Stomach (tissue), 9 donors: ENCODE data around the gene TMEM203. TPM values are rescaled to one million over a fixed set of nuclear protein-coding genes. Genes with fewer than 3 reads are reported as not detected.

ENCODE experiments used
- DNase-seq, 2 donors: peaks; one replicate each; pipeline versions ENCODE4 v3.0.0 to v3.0.0-alpha.2; 2013 to 2019
- H3K27ac ChIP-seq, 5 donors: fragments of 200-600 bp in 4 of 5; sonication (generic) in 4 of 5; one replicate each; pipeline ENCODE4 v1.5.1; 2013 to 2019; ENCODE audit warnings: mild to moderate bottlenecking in 1 of 5, moderate library complexity in 1 of 5
- H3K27me3 ChIP-seq, 3 donors: fragments of 200-600 bp; sonication (generic); one replicate each; pipeline ENCODE4 v1.5.1; 2017 to 2019; ENCODE audit warnings: mixed run types in 1 of 3
- H3K36me3 ChIP-seq, 4 donors: fragments of 200-600 bp; sonication (generic); 1 replicate in 3 of 4; 2 replicates in 1 of 4; pipeline ENCODE4 v1.5.1; 2016 to 2019
- H3K4me1 ChIP-seq, 4 donors: fragments of 200-600 bp; sonication (generic); one replicate each; pipeline ENCODE4 v1.5.1; 2016 to 2019
- H3K4me3 ChIP-seq, 4 donors: fragments of 200-600 bp; sonication (generic) in 3 of 4; one replicate each; pipeline ENCODE4 v1.5.1; 2016 to 2019; ENCODE audit warnings: mild to moderate bottlenecking in 1 of 4
- H3K9me3 ChIP-seq, 4 donors: fragments of 200-600 bp; sonication (generic); one replicate each; pipeline ENCODE4 v1.5.1; 2016 to 2019
- CTCF ChIP-seq, 7 experiments: fragments of 450-650 bp in 4 of 7; fragments of 200-600 bp in 3 of 7; sonication (generic) in 3 of 7; IDR thresholded peaks; one replicate each; pipeline ENCODE4 v1.5.1; 2016 to 2019; ENCODE audit warnings: antibody characterized with exemption in 7 of 7, control low read depth in 2 of 7, mild to moderate bottlenecking in 1 of 7
- EP300 ChIP-seq: sonication (generic); formaldehyde crosslinking; IDR thresholded peaks from one replicate; pipeline ENCODE4 v1.6.1; 2017; ENCODE audit warnings: antibody characterized with exemption
- POLR2A ChIP-seq, 4 donors: fragments of 450-650 bp; IDR thresholded peaks; one replicate each; pipeline ENCODE4 v1.6.1; 2016; ENCODE audit warnings: antibody characterized with exemption in 4 of 4, control low read depth in 2 of 4, mild to moderate bottlenecking in 1 of 4, moderate library complexity in 1 of 4
- POLR2AphosphoS5 ChIP-seq, 3 donors: sonication (generic); formaldehyde crosslinking; IDR thresholded peaks; one replicate each; pipeline ENCODE4 v1.6.1; 2016; ENCODE audit warnings: antibody characterized with exemption in 3 of 3
- whole genome bisulfite sequencing, 5 donors: extraction: QIAGEN DNeasy Blood & Tissue Kit in 3 of 5; methylation state at CpG; one replicate each; pipeline versions ENCODE4 v1.1.5 to v1.1.7; 2013 to 2018; 5-methylcytosine and 5-hydroxymethylcytosine counted together
- intact Hi-C: fragments of 100-400 bp; cut with DNase I; formaldehyde crosslinking; loops from one replicate; pipeline ENCODE4 v1.15.1; 2023; ENCODE audit warnings: low total_unique reads
- polyA plus RNA-seq, 3 donors: library from polyadenylated mRNA; stranded (reverse); fragments of 200-250 nt; gene quantifications; one replicate each; pipeline ENCODE4 v1.2.3, GENCODE V29; 2013
- total RNA-seq, 5 donors: library from RNA; depleted of rRNA; stranded (reverse); fragments of >200 nt; gene quantifications; one replicate each; pipeline versions ENCODE4 v1.1.0 to v1.2.3, GENCODE V29; 2014 to 2016
- donor health status: healthy with polysubstance abuse.
- donor health status: Bipolar disorder and iron deficiency.
- donor health status: healthy.

TMEM203 gene
- total and polyA plus RNA-seq, 8 donors, result 20.6 to 37.0 (median 29.4) TPM

GRCh38 chr9:137233143-137233980 is 27.9 kb upstream of the TMEM203 start:
- no peak overlapping the region for H3K27ac ChIP-seq
- H3K36me3 ChIP-seq, result no peaks in the 10 kb centered on the region
- TF ChIP-seq POLR2A (IDR thresholded peaks at IDR 0.05) (no peak), CTCF (IDR thresholded peaks at IDR 0.05) (no peak), EP300 (no peak), POLR2AphosphoS5 (IDR thresholded peaks at IDR 0.05) (no peak)
- H3K4me1 ChIP-seq, result peaks cover 20 to 46% (median 42%) of the 10 kb centered on the region in 4 donors
- peaks cover 18 to 79% (median 72%) of the 10 kb centered on the region in 3 donors for H3K27me3 ChIP-seq
- DNase-seq, result no peak
- H3K9me3 ChIP-seq, result no peaks in the 10 kb centered on the region
- H3K4me3 ChIP-seq, result no peak overlapping the region
- intact Hi-C loops, result loop anchor here (10.0 kb wide), 1 partner anchor 49 kb away; the partner anchor contains the start of genes ANAPC2 and SSNA1
- WGBS, 5 donors, result 58 to 70% (median 66%) methylated on average over 8 to 40 of the region's 40 CpGs

GRCh38 chr9:137232510-137232909 is 27.1 kb upstream of the TMEM203 start:
- Histone ChIP-seq H3K4me3 (no peak overlapping the region), H3K27me3 (peaks cover 18 to 88% (median 76%) of the 10 kb centered on the region in 3 donors), H3K4me1 (peaks cover 23 to 48% (median 42%) of the 10 kb centered on the region in 4 donors), H3K36me3 (no peaks in the 10 kb centered on the region), H3K9me3 (no peaks in the 10 kb centered on the region), H3K27ac (no peak overlapping the region)
- TF ChIP-seq EP300 (no peak), CTCF (IDR thresholded peaks at IDR 0.05) (no peak), POLR2A (IDR thresholded peaks at IDR 0.05) (no peak), POLR2AphosphoS5 (IDR thresholded peaks at IDR 0.05) (no peak)
- DNase-seq, result no peak
- intact Hi-C loops, result loop anchor here (10.0 kb wide), 1 partner anchor 48 kb away; the partner anchor contains the start of genes ANAPC2 and SSNA1
- WGBS, 5 donors, result 37 to 66% (median 48%) methylated on average over 14 to 24 of the region's 24 CpGs

GRCh38 chr9:137232101-137232500 is 26.7 kb upstream of the TMEM203 start:
- no peak overlapping the region for H3K27ac ChIP-seq
- no peak for DNase-seq
- H3K4me1 ChIP-seq, result peaks cover 23 to 48% (median 42%) of the 10 kb centered on the region in 4 donors
- no peak overlapping the region for H3K4me3 ChIP-seq
- 71 to 79% (median 73%) methylated on average over 7 to 10 of the region's 10 CpGs for WGBS, 5 donors
- TF ChIP-seq EP300, result no peak
- no peak for TF ChIP-seq POLR2A (IDR thresholded peaks at IDR 0.05)
- TF ChIP-seq CTCF (IDR thresholded peaks at IDR 0.05), result no peak
- no peak for TF ChIP-seq POLR2AphosphoS5 (IDR thresholded peaks at IDR 0.05)
- H3K27me3 ChIP-seq, result peaks cover 18 to 92% (median 76%) of the 10 kb centered on the region in 3 donors
- H3K36me3 ChIP-seq, result no peaks in the 10 kb centered on the region
- H3K9me3 ChIP-seq, result no peaks in the 10 kb centered on the region
- intact Hi-C loops, result loop anchor here (10.0 kb wide), 1 partner anchor 47 kb away; the partner anchor contains the start of genes ANAPC2 and SSNA1

- no peak for DNase-seq
- TF ChIP-seq EP300 (no peak), POLR2A (IDR thresholded peaks at IDR 0.05) (no peak), CTCF (IDR thresholded peaks at IDR 0.05) (no peak), POLR2AphosphoS5 (IDR thresholded peaks at IDR 0.05) (no peak)
- Histone ChIP-seq H3K9me3 (no peaks in the 10 kb centered on the region), H3K27me3 (peaks cover 18 to 94% (median 76%) of the 10 kb centered on the region in 3 donors), H3K36me3 (no peaks in the 10 kb centered on the region), H3K4me1 (peaks cover 19 to 46% (median 42%) of the 10 kb centered on the region in 4 donors), H3K27ac (no peak overlapping the region), H3K4me3 (no peak overlapping the region)
- 77 to 90% (median 87%) methylated on average over 15 to 23 of the region's 23 CpGs for WGBS, 5 donors
- intact Hi-C loops, result loop anchor here (10.0 kb wide), 1 partner anchor 47 kb away; the partner anchor contains the start of genes ANAPC2 and SSNA1
Measured at GRCh38 chr9:137231372-137232039, 26.1 kb upstream of the TMEM203 start.
